ENCODE results near the gene SLC51B. TPM values are rescaled to one million over a fixed set of nuclear protein-coding genes. Genes with fewer than 3 reads are reported as not detected.
A peak's percentile ranks its signal among the peaks of the same experiment; 100 is the strongest.
"Not testable (repeated sequence)": the region's sequence is repeated elsewhere in the genome, so short reads cannot be mapped to it uniquely, and the experiment has no call there.

Gene SLC51B
- total RNA-seq, 1 experiment from 2014 or later: not detected

GRCh38 chr15:65066001-65066634 is 20.9 kb downstream of the SLC51B start:
- DNase-seq (ENCODE audit: low read depth): peak; percentile 58

GRCh38 chr15:65066635-65067316 is 21.6 kb downstream of the SLC51B start:
- DNase-seq (ENCODE audit: low read depth): no peak

- DNase-seq (ENCODE audit: low read depth): no peak
Measured at GRCh38 chr15:65067317-65067644, 22.1 kb downstream of the SLC51B start.

- DNase-seq (ENCODE audit: low read depth): no peak
Measured at GRCh38 chr15:65067645-65068402, 22.6 kb downstream of the SLC51B start, which contains the start of gene RASL12. TSS of gene RASL12 (minus strand) at chr15:65067991. CDS start at chr15:65067835, 156 bp downstream.

GRCh38 chr15:65068403-65068788 is 23.2 kb downstream of the SLC51B start:
- no peak for DNase-seq (ENCODE audit: low read depth)

- peak; percentile 57 for DNase-seq (ENCODE audit: low read depth)
Measured at GRCh38 chr15:65069179-65069578, 24.0 kb downstream of the SLC51B start.

GRCh38 chr15:65069779-65070546 is 24.8 kb downstream of the SLC51B start:
- DNase-seq (ENCODE audit: low read depth): no peak

GRCh38 chr15:65071381-65071811 is 26.2 kb downstream of the SLC51B start:
- DNase-seq (ENCODE audit: low read depth): no peak

GRCh38 chr15:65072027-65072426 is 26.8 kb downstream of the SLC51B start:
- no peak for DNase-seq (ENCODE audit: low read depth)

- no peak for DNase-seq (ENCODE audit: low read depth)
Measured at GRCh38 chr15:65072617-65073016, 27.4 kb downstream of the SLC51B start.

GRCh38 chr15:65074946-65075345 is 29.8 kb downstream of the SLC51B start:
- not testable (repeated sequence) for DNase-seq (ENCODE audit: low read depth)

GRCh38 chr15:65075607-65076395 is 30.6 kb downstream of the SLC51B start:
- not testable (repeated sequence) for DNase-seq (ENCODE audit: low read depth)

GRCh38 chr15:65076486-65077290 is 31.5 kb downstream of the SLC51B start, which contains the start of gene KBTBD13:
TSS of gene KBTBD13 (plus strand) at chr15:65076746. CDS start at chr15:65076816, 70 bp downstream.
- DNase-seq (ENCODE audit: low read depth): no peak

GRCh38 chr15:65077291-65077980 is 32.2 kb downstream of the SLC51B start:
- DNase-seq (ENCODE audit: low read depth): no peak

GRCh38 chr15:65077981-65078352 is 32.8 kb downstream of the SLC51B start:
- peak; percentile 33 for DNase-seq (ENCODE audit: low read depth)

- DNase-seq (ENCODE audit: low read depth): no peak
Measured at GRCh38 chr15:65079580-65079979, 34.4 kb downstream of the SLC51B start.

GRCh38 chr15:65081270-65081669 is 36.1 kb downstream of the SLC51B start:
- no peak for DNase-seq (ENCODE audit: low read depth)

- DNase-seq (ENCODE audit: low read depth): peak; percentile 54
Measured at GRCh38 chr15:65081758-65082157, 36.6 kb downstream of the SLC51B start.

GRCh38 chr15:65082303-65082953 is 37.2 kb downstream of the SLC51B start:
- DNase-seq (ENCODE audit: low read depth): peak; percentile 44

All from Daoy (cell line).